ENCODE data around the gene LATS1.
"Not testable (repeated sequence)": the region's sequence is repeated elsewhere in the genome, so short reads cannot be mapped to it uniquely, and the experiment has no call there.

Gene LATS1

GRCh38 chr6:149729824-149730223 lies 11.9 kb upstream of the LATS1 start:
- H3K4me3 ChIP-seq (ENCODE audit: low read depth, low read length) = no peak overlapping the region

- H3K4me3 ChIP-seq (ENCODE audit: low read depth, low read length) = no peak overlapping the region
Measured at GRCh38 chr6:149728499-149729234, 10.8 kb upstream of the LATS1 start.

- H3K4me3 ChIP-seq (ENCODE audit: low read depth, low read length) = no peak overlapping the region
Measured at GRCh38 chr6:149727793-149728498, 10.0 kb upstream of the LATS1 start.

GRCh38 chr6:149725785-149726184 lies 7.9 kb upstream of the LATS1 start:
- H3K4me3 ChIP-seq (ENCODE audit: low read depth, low read length) = no peak overlapping the region

- H3K4me3 ChIP-seq (ENCODE audit: low read depth, low read length) = no peak overlapping the region
Measured at GRCh38 chr6:149723771-149724417, 6.0 kb upstream of the LATS1 start.

- no peak overlapping the region for H3K4me3 ChIP-seq (ENCODE audit: low read depth, low read length)
Measured at GRCh38 chr6:149723262-149723661, 5.4 kb upstream of the LATS1 start.

- H3K4me3 ChIP-seq (ENCODE audit: low read depth, low read length) = no peak overlapping the region
Measured at GRCh38 chr6:149719531-149719930, 1.6 kb upstream of the LATS1 start.

- peak overlapping the region; percentile 65 for H3K4me3 ChIP-seq (ENCODE audit: low read depth, low read length)
Measured at GRCh38 chr6:149717255-149717587, 680 bp downstream of the LATS1 start.

- H3K4me3 ChIP-seq (ENCODE audit: low read depth, low read length) = peak overlapping the region; percentile 65
Measured at GRCh38 chr6:149716181-149716963, 1.5 kb downstream of the LATS1 start.

- no peak overlapping the region for H3K4me3 ChIP-seq (ENCODE audit: low read depth, low read length)
Measured at GRCh38 chr6:149714442-149714841, 3.5 kb downstream of the LATS1 start.

- H3K4me3 ChIP-seq (ENCODE audit: low read depth, low read length) = no peak overlapping the region
Measured at GRCh38 chr6:149711711-149712110, 6.2 kb downstream of the LATS1 start.

- H3K4me3 ChIP-seq (ENCODE audit: low read depth, low read length) = no peak overlapping the region
Measured at GRCh38 chr6:149701714-149702113, 16.2 kb downstream of the LATS1 start.

- H3K4me3 ChIP-seq (ENCODE audit: low read depth, low read length) = no peak overlapping the region
Measured at GRCh38 chr6:149699150-149699549, 18.8 kb downstream of the LATS1 start.

GRCh38 chr6:149698175-149698574 lies 19.7 kb downstream of the LATS1 start:
- no peak overlapping the region for H3K4me3 ChIP-seq (ENCODE audit: low read depth, low read length)

- H3K4me3 ChIP-seq (ENCODE audit: low read depth, low read length) = no peak overlapping the region
Measured at GRCh38 chr6:149696901-149697300, 21.0 kb downstream of the LATS1 start.

- no peak overlapping the region for H3K4me3 ChIP-seq (ENCODE audit: low read depth, low read length)
Measured at GRCh38 chr6:149694921-149695320, 23.0 kb downstream of the LATS1 start.

- H3K4me3 ChIP-seq (ENCODE audit: low read depth, low read length) = no peak overlapping the region
Measured at GRCh38 chr6:149691201-149691600, 26.7 kb downstream of the LATS1 start.

GRCh38 chr6:149686230-149686629 lies 31.7 kb downstream of the LATS1 start:
- H3K4me3 ChIP-seq (ENCODE audit: low read depth, low read length) = no peak overlapping the region

GRCh38 chr6:149683256-149683859 lies 34.5 kb downstream of the LATS1 start:
- H3K4me3 ChIP-seq (ENCODE audit: low read depth, low read length) = no peak overlapping the region

- H3K4me3 ChIP-seq (ENCODE audit: low read depth, low read length) = not testable (repeated sequence)
Measured at GRCh38 chr6:149681845-149682244, 36.1 kb downstream of the LATS1 start.

GRCh38 chr6:149681209-149681608 lies 36.7 kb downstream of the LATS1 start:
- no peak overlapping the region for H3K4me3 ChIP-seq (ENCODE audit: low read depth, low read length)

Measured in iPS-11a (cell line).